HT-29 (cell line): ENCODE measurements around the gene NKX6-2. TPM values are rescaled to one million over a fixed set of nuclear protein-coding genes. Genes with fewer than 3 reads are reported as not detected.
"Not testable (repeated sequence)": the region's sequence is repeated elsewhere in the genome, so short reads cannot be mapped to it uniquely, and the experiment has no call there.

Experiments used
- DNase-seq: peaks from one replicate; pipeline ENCODE4 v3.0.0-alpha.2; 2015; ENCODE audit warnings: low spot score
- total RNA-seq: library from RNA; depleted of rRNA; stranded (reverse); fragments of >200 nt; shearing (Covaris generic); gene quantifications from 2 replicates; pipeline ENCODE4 v1.2.3, GENCODE V29; 2014; rRNA removed

Gene NKX6-2
- not detected in 2 replicates for total RNA-seq

- DNase-seq: no peak
These were observed at the start of gene NKX6-2 for GRCh38 chr10:132785723-132786475. Gene NKX6-2 (minus strand): TSS chr10:132786147. CDS start chr10:132785948, 199 bp downstream.

- DNase-seq: no peak
These were observed 49.2 kb upstream of the NKX6-2 start for GRCh38 chr10:132834891-132835847.

GRCh38 chr10:132834311-132834761 is 48.4 kb upstream of the NKX6-2 start:
- no peak for DNase-seq

GRCh38 chr10:132833421-132834111 is 47.6 kb upstream of the NKX6-2 start:
- DNase-seq: no peak

- DNase-seq: no peak
These were observed 46.4 kb upstream of the NKX6-2 start for GRCh38 chr10:132832186-132832969.

- DNase-seq: no peak
These were observed 43.5 kb upstream of the NKX6-2 start for GRCh38 chr10:132829403-132829802.

GRCh38 chr10:132828681-132829080 is 42.7 kb upstream of the NKX6-2 start:
- no peak for DNase-seq

GRCh38 chr10:132827861-132828539 is 42.1 kb upstream of the NKX6-2 start:
- DNase-seq: no peak

- no peak for DNase-seq
These were observed 41.5 kb upstream of the NKX6-2 start for GRCh38 chr10:132827423-132827789.

GRCh38 chr10:132826524-132827422 is 40.8 kb upstream of the NKX6-2 start:
- no peak for DNase-seq

GRCh38 chr10:132825783-132826523 is 40.0 kb upstream of the NKX6-2 start:
- not testable (repeated sequence) for DNase-seq

GRCh38 chr10:132820056-132820455 is 34.1 kb upstream of the NKX6-2 start:
- no peak for DNase-seq

GRCh38 chr10:132817701-132818211 is 31.8 kb upstream of the NKX6-2 start:
- DNase-seq: no peak

GRCh38 chr10:132816718-132817117 is 30.8 kb upstream of the NKX6-2 start:
- DNase-seq: no peak

GRCh38 chr10:132815168-132815857 is 29.4 kb upstream of the NKX6-2 start:
- DNase-seq: no peak

GRCh38 chr10:132814469-132814856 is 28.5 kb upstream of the NKX6-2 start:
- DNase-seq: no peak

- DNase-seq: no peak
These were observed 27.9 kb upstream of the NKX6-2 start for GRCh38 chr10:132813560-132814468.
